ENCODE results near the gene PPP2R1B. TPM values are rescaled to one million over a fixed set of nuclear protein-coding genes. Genes with fewer than 3 reads are reported as not detected.
"Not testable (repeated sequence)": the region's sequence is repeated elsewhere in the genome, so short reads cannot be mapped to it uniquely, and the experiment has no call there.

PPP2R1B gene
- total RNA-seq, 1 donor from 2014 or later, result 37.9 TPM

DNA sequence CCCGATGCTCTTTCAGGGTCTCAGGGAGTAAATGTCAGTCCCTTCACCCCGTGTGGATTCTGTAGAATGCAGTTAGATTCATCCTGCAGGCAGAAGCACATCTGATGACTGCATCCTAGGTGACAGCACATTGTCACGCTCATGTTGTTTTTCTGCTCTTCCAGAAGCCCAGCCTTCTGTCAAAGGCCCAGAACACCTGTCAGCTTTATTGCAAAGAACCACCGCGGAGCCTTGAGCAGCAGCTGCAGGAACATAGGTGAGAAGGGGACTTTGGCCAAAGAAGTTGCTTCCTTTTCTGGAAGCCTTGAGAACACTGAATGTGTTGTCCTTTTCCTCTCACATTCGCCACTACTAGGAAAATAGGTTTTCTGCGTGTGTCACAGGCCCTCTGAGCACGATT is 43.7 kb downstream of the PPP2R1B start:
- Mint-ChIP-seq H3K27ac (no peak overlapping the region), H3K36me3 (ENCODE audit: low read depth) (peaks cover 91% of the 10 kb centered on the region), H3K4me3 (no peak overlapping the region), H3K9me3 (no peaks in the 10 kb centered on the region), H3K27me3 (no peaks in the 10 kb centered on the region), H3K4me1 (no peaks in the 10 kb centered on the region)
- ATAC-seq (ENCODE audit: low read depth) (no peak), DNase-seq (no peak)
- ChIA-PET CTCF (no interaction called here), POLR2A (no interaction called here)
- intact Hi-C loops (cut with micrococcal nuclease), result no loop called here
- TF ChIP-seq, protein P1, sequence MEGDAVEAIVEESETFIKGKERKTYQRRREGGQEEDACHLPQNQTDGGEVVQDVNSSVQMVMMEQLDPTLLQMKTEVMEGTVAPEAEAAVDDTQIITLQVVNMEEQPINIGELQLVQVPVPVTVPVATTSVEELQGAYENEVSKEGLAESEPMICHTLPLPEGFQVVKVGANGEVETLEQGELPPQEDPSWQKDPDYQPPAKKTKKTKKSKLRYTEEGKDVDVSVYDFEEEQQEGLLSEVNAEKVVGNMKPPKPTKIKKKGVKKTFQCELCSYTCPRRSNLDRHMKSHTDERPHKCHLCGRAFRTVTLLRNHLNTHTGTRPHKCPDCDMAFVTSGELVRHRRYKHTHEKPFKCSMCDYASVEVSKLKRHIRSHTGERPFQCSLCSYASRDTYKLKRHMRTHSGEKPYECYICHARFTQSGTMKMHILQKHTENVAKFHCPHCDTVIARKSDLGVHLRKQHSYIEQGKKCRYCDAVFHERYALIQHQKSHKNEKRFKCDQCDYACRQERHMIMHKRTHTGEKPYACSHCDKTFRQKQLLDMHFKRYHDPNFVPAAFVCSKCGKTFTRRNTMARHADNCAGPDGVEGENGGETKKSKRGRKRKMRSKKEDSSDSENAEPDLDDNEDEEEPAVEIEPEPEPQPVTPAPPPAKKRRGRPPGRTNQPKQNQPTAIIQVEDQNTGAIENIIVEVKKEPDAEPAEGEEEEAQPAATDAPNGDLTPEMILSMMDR (IDR thresholded peaks at IDR 0.05), result no peak

DNA sequence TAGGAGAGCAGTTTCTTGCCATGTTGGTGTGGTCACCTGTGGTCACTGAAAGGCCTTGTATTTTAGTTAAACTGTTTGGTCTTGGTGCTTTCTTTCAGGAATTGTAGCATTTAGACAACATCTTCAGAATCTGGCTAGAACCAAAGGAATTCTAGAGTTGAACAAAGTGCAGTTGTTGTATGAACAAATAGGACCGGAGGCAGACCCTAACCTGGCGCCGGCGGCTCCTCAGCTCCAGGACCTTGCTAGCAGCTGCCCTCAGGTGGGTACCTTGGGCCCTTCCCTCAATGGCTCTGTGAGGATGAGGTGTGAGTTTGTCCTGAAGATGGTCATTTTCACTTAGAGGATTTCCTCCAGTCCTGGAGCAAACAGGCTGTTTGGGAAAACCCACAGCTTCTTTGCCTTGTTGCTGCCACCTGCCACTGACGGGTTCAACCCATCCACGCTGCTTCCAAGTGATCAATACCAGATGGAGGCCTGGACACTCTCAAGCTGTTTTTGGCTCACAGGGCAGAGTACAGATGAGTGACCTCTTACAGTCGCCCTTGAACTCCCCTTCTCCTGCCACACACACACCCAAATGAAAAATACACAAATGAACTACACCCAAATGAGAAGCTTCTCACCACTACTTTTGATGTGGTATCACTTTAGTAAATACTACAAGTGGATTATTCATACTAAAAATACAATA is 45.2 kb downstream of the PPP2R1B start:
- DNase-seq (no peak), ATAC-seq (ENCODE audit: low read depth) (no peak)
- intact Hi-C loops (cut with micrococcal nuclease), result no loop called here
- Mint-ChIP-seq H3K27ac (no peak overlapping the region), H3K27me3 (no peaks in the 10 kb centered on the region), H3K4me1 (peaks cover 9% of the 10 kb centered on the region), H3K9me3 (no peaks in the 10 kb centered on the region), H3K4me3 (no peak overlapping the region), H3K36me3 (ENCODE audit: low read depth) (peaks cover 87% of the 10 kb centered on the region)
- POLR2A ChIA-PET, result no interaction called here
- CTCF ChIA-PET, result no interaction called here
- TF ChIP-seq, protein P1 (IDR thresholded peaks at IDR 0.05), result no peak

DNA sequence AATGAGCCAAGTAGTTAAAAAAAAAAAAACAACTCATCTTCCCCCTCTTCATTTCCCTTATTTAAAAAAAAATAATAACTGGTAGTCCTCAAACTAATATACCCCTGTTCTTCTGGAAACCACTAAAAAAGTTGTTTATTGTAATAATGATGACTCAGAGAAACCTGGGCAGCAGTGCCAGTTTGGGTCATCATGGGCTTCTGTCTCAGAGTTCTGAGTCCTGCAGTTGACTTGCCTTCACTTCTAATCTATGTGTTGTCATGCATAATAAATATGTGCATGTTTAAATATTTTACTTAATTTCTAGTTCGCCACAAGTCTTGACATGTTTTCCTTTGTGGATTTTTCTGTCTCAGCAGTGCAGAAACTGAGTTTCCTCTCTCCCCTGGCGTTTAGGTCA is 46.8 kb downstream of the PPP2R1B start:
- no peaks in the 10 kb centered on the region for H3K27me3 Mint-ChIP-seq
- no peak overlapping the region for H3K27ac Mint-ChIP-seq
- peaks cover 20% of the 10 kb centered on the region for H3K4me1 Mint-ChIP-seq
- DNase-seq (no peak), ATAC-seq (ENCODE audit: low read depth) (no peak)
- ChIA-PET POLR2A (no interaction called here), CTCF (no interaction called here)
- no peak overlapping the region for H3K4me3 Mint-ChIP-seq
- H3K9me3 Mint-ChIP-seq, result peaks cover under 1% of the 10 kb centered on the region
- peaks cover 84% of the 10 kb centered on the region for H3K36me3 Mint-ChIP-seq (ENCODE audit: low read depth)
- TF ChIP-seq, protein P1 (IDR thresholded peaks at IDR 0.05), result no peak
- intact Hi-C loops (cut with micrococcal nuclease), result no loop called here

DNA sequence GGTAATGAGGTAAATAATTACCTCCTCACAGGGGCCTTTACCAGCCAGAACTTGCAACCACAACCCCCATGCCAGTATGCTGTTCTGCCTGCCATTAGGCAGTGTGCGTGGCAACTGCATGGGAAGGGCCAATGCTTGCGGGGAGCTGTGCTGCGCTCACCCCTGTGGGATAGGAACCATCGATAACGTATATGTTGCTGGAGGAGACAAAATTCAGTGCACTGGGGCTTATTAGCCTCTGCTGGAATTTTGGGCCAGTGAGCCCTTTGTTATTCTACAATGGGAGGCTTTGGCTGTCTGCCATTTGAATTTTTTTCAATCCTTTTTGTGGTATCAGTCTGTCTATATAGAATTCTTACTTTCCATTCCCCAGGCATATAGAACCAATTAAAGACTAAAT is 47.3 kb downstream of the PPP2R1B start:
- no peak for DNase-seq
- no peaks in the 10 kb centered on the region for H3K27me3 Mint-ChIP-seq
- no peak overlapping the region for H3K4me3 Mint-ChIP-seq
- ChIA-PET POLR2A (no interaction called here), CTCF (no interaction called here)
- TF ChIP-seq, protein P1 (IDR thresholded peaks at IDR 0.05), result no peak
- ATAC-seq (ENCODE audit: low read depth), result no peak
- H3K27ac Mint-ChIP-seq, result no peak overlapping the region
- H3K36me3 Mint-ChIP-seq (ENCODE audit: low read depth), result peaks cover 84% of the 10 kb centered on the region
- H3K9me3 Mint-ChIP-seq, result peaks cover 4% of the 10 kb centered on the region
- H3K4me1 Mint-ChIP-seq, result peaks cover 25% of the 10 kb centered on the region
- intact Hi-C loops (cut with micrococcal nuclease), result no loop called here

DNA sequence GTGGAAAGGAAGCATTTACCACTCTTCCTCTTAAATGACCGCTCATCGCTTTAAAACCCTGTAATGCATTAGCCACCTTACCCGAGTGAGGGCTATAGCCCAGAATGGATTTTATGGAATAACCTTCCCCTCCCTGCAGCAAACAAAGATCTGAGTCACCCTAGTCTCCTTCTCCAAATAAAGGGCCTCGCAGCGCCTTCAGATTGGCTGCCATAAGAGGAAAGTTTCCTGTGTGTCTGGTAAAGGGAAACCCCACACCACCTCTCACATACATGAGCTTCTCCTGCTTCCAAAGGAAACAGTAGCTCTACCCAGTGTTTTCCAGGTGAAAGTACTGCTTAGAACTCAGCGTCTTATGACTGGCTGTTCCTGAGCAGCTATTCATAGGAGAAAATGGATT is 47.8 kb downstream of the PPP2R1B start:
- TF ChIP-seq, protein P1 (IDR thresholded peaks at IDR 0.05), result no peak
- ChIA-PET POLR2A (no interaction called here), CTCF (no interaction called here)
- intact Hi-C loops (cut with micrococcal nuclease), result no loop called here
- Mint-ChIP-seq H3K4me3 (no peak overlapping the region), H3K9me3 (peaks cover 4% of the 10 kb centered on the region), H3K36me3 (ENCODE audit: low read depth) (peaks cover 82% of the 10 kb centered on the region), H3K27me3 (no peaks in the 10 kb centered on the region), H3K4me1 (peaks cover 26% of the 10 kb centered on the region), H3K27ac (no peak overlapping the region)
- no peak for ATAC-seq (ENCODE audit: low read depth)
- no peak for DNase-seq

DNA sequence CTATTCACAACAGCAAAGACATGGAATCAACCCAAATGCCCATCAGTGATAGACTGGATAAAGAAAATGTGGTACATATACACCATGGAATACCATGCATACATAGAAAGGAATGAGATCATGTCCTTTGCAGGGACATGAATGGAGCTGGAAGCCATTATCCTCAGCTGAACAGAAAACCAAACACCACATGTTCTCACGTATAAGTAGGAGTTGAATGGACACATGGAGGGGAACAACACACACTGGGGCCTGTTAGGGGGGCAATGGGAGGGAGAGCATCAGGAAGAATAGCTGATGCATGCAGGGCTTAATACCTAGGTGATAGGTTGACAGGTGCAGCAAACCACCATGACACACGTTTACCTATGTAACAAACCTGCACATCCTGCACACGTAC is 48.5 kb downstream of the PPP2R1B start:
- H3K4me3 Mint-ChIP-seq; intact Hi-C loops (cut with micrococcal nuclease); H3K27me3 Mint-ChIP-seq; H3K27ac Mint-ChIP-seq; H3K9me3 Mint-ChIP-seq; CTCF ChIA-PET; ATAC-seq (ENCODE audit: low read depth); POLR2A ChIA-PET; DNase-seq: not testable (repeated sequence)
- Mint-ChIP-seq H3K36me3 (ENCODE audit: low read depth) (peaks cover 81% of the 10 kb centered on the region), H3K4me1 (peaks cover 26% of the 10 kb centered on the region)

All from activated B cell treated with CpG ODN at 0.5 μM for 24 hours (primary cell).